HG03457 (cell line): ENCODE measurements around the gene LZTFL1.

Experiments
- ATAC-seq: cut with Tn5 transposase; IDR thresholded peaks from one replicate; pipeline ENCODE4 v1.9.1; 2021; ENCODE audit warnings: moderate number of reproducible peaks; ENCODE audit not compliant: unreplicated experiment

The LZTFL1 gene

GRCh38 chr3:45787551-45787950 is 54.4 kb downstream of the LZTFL1 start:
- no peak for ATAC-seq

- ATAC-seq: no peak
Observed at GRCh38 chr3:45786801-45787495, 55.0 kb downstream of the LZTFL1 start.

GRCh38 chr3:45785605-45786150 is 56.2 kb downstream of the LZTFL1 start:
- ATAC-seq: no peak

GRCh38 chr3:45783667-45784066 is 58.3 kb downstream of the LZTFL1 start:
- no peak for ATAC-seq

- no peak for ATAC-seq
Observed at GRCh38 chr3:45782381-45782780, 59.5 kb downstream of the LZTFL1 start.

- ATAC-seq: no peak
Observed at GRCh38 chr3:45781841-45782240, 60.1 kb downstream of the LZTFL1 start.

GRCh38 chr3:45781271-45781670 is 60.6 kb downstream of the LZTFL1 start:
- ATAC-seq: no peak

GRCh38 chr3:45779746-45780735 is 61.9 kb downstream of the LZTFL1 start:
- no peak for ATAC-seq

- no peak for ATAC-seq
Observed at GRCh38 chr3:45778761-45779201, 63.1 kb downstream of the LZTFL1 start.

- no peak for ATAC-seq
Observed at GRCh38 chr3:45777746-45778386, 64.1 kb downstream of the LZTFL1 start.

GRCh38 chr3:45777111-45777745 is 64.7 kb downstream of the LZTFL1 start:
- no peak for ATAC-seq

- no peak for ATAC-seq
Observed at GRCh38 chr3:45776611-45777010, 65.3 kb downstream of the LZTFL1 start.

- no peak for ATAC-seq
Observed at GRCh38 chr3:45776301-45776595, 65.7 kb downstream of the LZTFL1 start.

- no peak for ATAC-seq
Observed at GRCh38 chr3:45775571-45776300, 66.2 kb downstream of the LZTFL1 start.

GRCh38 chr3:45774581-45775521 is 67.1 kb downstream of the LZTFL1 start:
- ATAC-seq: no peak

GRCh38 chr3:45773714-45774449 is 68.0 kb downstream of the LZTFL1 start:
- ATAC-seq: no peak
